Left forelimb (tissue), 1 donor: Measurements from ENCODE around the gene PFKM.
"Not testable (repeated sequence)": the region's sequence is repeated elsewhere in the genome, so short reads cannot be mapped to it uniquely, and the experiment has no call there.

Experiments
- DNase-seq: peaks from one replicate; pipeline ENCODE4 v3.0.0-alpha.2; 2018; ENCODE audit warnings: low spot score

Gene PFKM

GRCh38 chr12:48111312-48111693 lies 7.9 kb upstream of the PFKM start:
- DNase-seq, result not testable (repeated sequence)

- no peak for DNase-seq
Measured at GRCh38 chr12:48115957-48116356, 3.2 kb upstream of the PFKM start.

- DNase-seq, result no peak
Measured at GRCh38 chr12:48118284-48118871, 786 bp upstream of the PFKM start.

GRCh38 chr12:48119834-48120195 lies 651 bp downstream of the PFKM start:
- DNase-seq, result no peak

- no peak for DNase-seq
Measured at GRCh38 chr12:48121522-48121921, 2.4 kb downstream of the PFKM start.

GRCh38 chr12:48122065-48122834 lies 3.1 kb downstream of the PFKM start:
- no peak for DNase-seq

- DNase-seq, result no peak
Measured at GRCh38 chr12:48123169-48123568, 4.0 kb downstream of the PFKM start.

GRCh38 chr12:48125542-48125941 lies 6.4 kb downstream of the PFKM start:
- not testable (repeated sequence) for DNase-seq

- no peak for DNase-seq
Measured at GRCh38 chr12:48125985-48126384, 6.8 kb downstream of the PFKM start.

GRCh38 chr12:48126953-48127630 lies 7.9 kb downstream of the PFKM start:
- DNase-seq, result no peak

GRCh38 chr12:48128800-48129199 lies 9.6 kb downstream of the PFKM start:
- DNase-seq, result no peak

- no peak for DNase-seq
Measured at GRCh38 chr12:48129376-48129775, 10.2 kb downstream of the PFKM start.

- no peak for DNase-seq
Measured at GRCh38 chr12:48131517-48131916, 12.4 kb downstream of the PFKM start.

- DNase-seq, result no peak
Measured at GRCh38 chr12:48132826-48133225, 13.7 kb downstream of the PFKM start.

GRCh38 chr12:48135027-48135426 lies 15.9 kb downstream of the PFKM start:
- DNase-seq, result no peak

- no peak for DNase-seq
Measured at GRCh38 chr12:48142818-48143674, 23.9 kb downstream of the PFKM start.

- DNase-seq, result no peak
Measured at GRCh38 chr12:48143898-48144297, 24.7 kb downstream of the PFKM start.

GRCh38 chr12:48145981-48146380 lies 26.8 kb downstream of the PFKM start:
- DNase-seq, result no peak

GRCh38 chr12:48151103-48151771 lies 32.1 kb downstream of the PFKM start:
- no peak for DNase-seq

- not testable (repeated sequence) for DNase-seq
Measured at GRCh38 chr12:48155786-48156185, 36.6 kb downstream of the PFKM start.

GRCh38 chr12:48156652-48157017 lies 37.5 kb downstream of the PFKM start:
- DNase-seq, result no peak
